Measurements from ENCODE around the gene PTPRM. TPM values are rescaled to one million over a fixed set of nuclear protein-coding genes. Genes with fewer than 3 reads are reported as not detected.
A peak's percentile ranks its signal among the peaks of the same experiment; 100 is the strongest.

The PTPRM gene
- total RNA-seq, 1 donor from 2014 or later, result 257 TPM

GRCh38 chr18:7760967-7761948 lies 194.1 kb downstream of the PTPRM start:
- H3K4me3 ChIP-seq, result no peak overlapping the region

GRCh38 chr18:7764405-7764804 lies 197.3 kb downstream of the PTPRM start:
- DNase-seq (ENCODE audit: low spot score in 2 of 2), result no peak
- no peak overlapping the region for H3K27ac ChIP-seq
- no peaks in the 10 kb centered on the region for H3K36me3 ChIP-seq
- peaks cover 0 to 2% of the 10 kb centered on the region in 2 donors for H3K4me1 ChIP-seq
- no peak overlapping the region for H3K4me3 ChIP-seq
- intact Hi-C loops (cut with DNase I), result no loop called here
- no peaks in the 10 kb centered on the region for H3K9me3 ChIP-seq
- TF ChIP-seq CTCF (IDR thresholded peaks at IDR 0.05), result no peak
- no peaks in the 10 kb centered on the region for H3K27me3 ChIP-seq

More at GRCh38 chr18:7760967-7761948, 194.1 kb downstream of the PTPRM start:
- H3K27me3 ChIP-seq, result no peaks in the 10 kb centered on the region
- no peak for TF ChIP-seq CTCF (IDR thresholded peaks at IDR 0.05)
- no peaks in the 10 kb centered on the region for H3K36me3 ChIP-seq
- no peak for DNase-seq (ENCODE audit: low spot score in 2 of 2)
- H3K27ac ChIP-seq, result peak overlapping the region in 1 of 2 donors; percentile 24
- H3K9me3 ChIP-seq, result no peaks in the 10 kb centered on the region
- peaks cover 0 to 2% of the 10 kb centered on the region in 2 donors for H3K4me1 ChIP-seq
- intact Hi-C loops (cut with DNase I), result no loop called here

GRCh38 chr18:7766346-7766745 lies 199.2 kb downstream of the PTPRM start:
- no peak for TF ChIP-seq CTCF (IDR thresholded peaks at IDR 0.05)
- Histone ChIP-seq H3K27ac (no peak overlapping the region), H3K36me3 (no peaks in the 10 kb centered on the region), H3K4me3 (no peak overlapping the region), H3K9me3 (no peaks in the 10 kb centered on the region), H3K27me3 (no peaks in the 10 kb centered on the region), H3K4me1 (no peaks in the 10 kb centered on the region)
- intact Hi-C loops (cut with DNase I), result no loop called here
- no peak for DNase-seq (ENCODE audit: low spot score in 2 of 2)

- no peak overlapping the region for H3K27ac ChIP-seq
- no peak for TF ChIP-seq CTCF (IDR thresholded peaks at IDR 0.05)
- no peak for DNase-seq (ENCODE audit: low spot score in 2 of 2)
- no peak overlapping the region for H3K4me3 ChIP-seq
- no peaks in the 10 kb centered on the region for H3K27me3 ChIP-seq
- intact Hi-C loops (cut with DNase I), result no loop called here
- H3K4me1 ChIP-seq, result no peaks in the 10 kb centered on the region
- H3K36me3 ChIP-seq, result no peaks in the 10 kb centered on the region
- no peaks in the 10 kb centered on the region for H3K9me3 ChIP-seq
Measured at GRCh38 chr18:7766817-7767216, 199.7 kb downstream of the PTPRM start.

GRCh38 chr18:7770908-7771307 lies 203.8 kb downstream of the PTPRM start:
- H3K27me3 ChIP-seq, result no peaks in the 10 kb centered on the region
- intact Hi-C loops (cut with DNase I), result no loop called here
- DNase-seq (ENCODE audit: low spot score in 2 of 2), result no peak
- H3K27ac ChIP-seq, result no peak overlapping the region
- no peaks in the 10 kb centered on the region for H3K9me3 ChIP-seq
- no peak overlapping the region for H3K4me3 ChIP-seq
- no peak for TF ChIP-seq CTCF (IDR thresholded peaks at IDR 0.05)
- H3K4me1 ChIP-seq, result no peaks in the 10 kb centered on the region
- H3K36me3 ChIP-seq, result no peaks in the 10 kb centered on the region

Data from ascending aorta (tissue), 2 donors.